Retina (tissue), 1 donor: ENCODE results near the gene LDHB.
"Not testable (repeated sequence)": the region's sequence is repeated elsewhere in the genome, so short reads cannot be mapped to it uniquely, and the experiment has no call there.

Experiments used
- DNase-seq: peaks from one replicate; pipeline ENCODE4 v3.0.0-alpha.2; 2016

LDHB gene

DNA sequence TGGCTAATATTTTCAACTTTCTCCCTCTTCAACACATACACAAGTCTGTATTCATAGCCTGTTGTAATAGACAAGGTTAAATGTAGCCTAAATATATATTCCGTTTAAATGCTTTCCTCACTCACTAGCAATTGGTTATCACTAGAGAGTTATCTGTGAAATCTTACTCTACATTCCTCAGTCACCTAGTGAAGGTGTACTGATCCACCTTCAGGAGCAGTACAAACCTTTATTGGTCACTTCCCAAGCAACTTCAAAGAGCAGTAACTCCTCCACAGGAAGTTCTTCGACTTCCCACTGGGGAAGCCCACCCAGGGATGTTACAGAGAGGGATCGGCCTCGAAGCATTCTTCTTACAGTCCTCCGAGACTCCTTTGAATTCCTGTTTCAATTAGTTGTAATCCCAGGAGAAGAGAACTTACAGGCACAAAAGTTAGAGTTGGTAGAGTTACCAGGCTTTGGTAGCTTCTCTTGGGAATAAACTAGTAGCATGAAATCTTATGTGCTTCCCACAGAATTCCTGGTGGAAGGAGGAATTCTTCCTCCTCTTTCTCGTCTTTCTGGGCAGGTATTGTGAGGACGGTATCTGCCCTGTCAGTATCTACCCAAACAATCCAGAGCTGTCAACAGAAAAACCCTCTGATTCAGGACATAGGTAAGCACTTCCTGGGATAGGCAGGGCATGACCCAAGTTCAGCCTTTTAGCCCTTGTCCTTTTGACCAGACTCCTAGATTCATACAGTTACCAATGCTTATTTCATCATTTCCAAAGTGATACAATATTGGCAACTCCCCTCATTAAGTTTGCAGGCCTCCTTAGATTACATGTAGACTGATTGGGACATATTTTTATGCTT is 53.2 kb downstream of the LDHB start, which contains the start of gene GYS2:
GYS2 (minus strand) TSS at position 603 of the 857 bp plus-strand sequence; CDS start at position 348, 255 bp downstream.
- DNase-seq: no peak

- DNase-seq: no peak
Measured at GRCh38 chr12:21602774-21603173, 54.9 kb downstream of the LDHB start.

GRCh38 chr12:21600196-21600595 is 57.4 kb downstream of the LDHB start:
- no peak for DNase-seq

DNA sequence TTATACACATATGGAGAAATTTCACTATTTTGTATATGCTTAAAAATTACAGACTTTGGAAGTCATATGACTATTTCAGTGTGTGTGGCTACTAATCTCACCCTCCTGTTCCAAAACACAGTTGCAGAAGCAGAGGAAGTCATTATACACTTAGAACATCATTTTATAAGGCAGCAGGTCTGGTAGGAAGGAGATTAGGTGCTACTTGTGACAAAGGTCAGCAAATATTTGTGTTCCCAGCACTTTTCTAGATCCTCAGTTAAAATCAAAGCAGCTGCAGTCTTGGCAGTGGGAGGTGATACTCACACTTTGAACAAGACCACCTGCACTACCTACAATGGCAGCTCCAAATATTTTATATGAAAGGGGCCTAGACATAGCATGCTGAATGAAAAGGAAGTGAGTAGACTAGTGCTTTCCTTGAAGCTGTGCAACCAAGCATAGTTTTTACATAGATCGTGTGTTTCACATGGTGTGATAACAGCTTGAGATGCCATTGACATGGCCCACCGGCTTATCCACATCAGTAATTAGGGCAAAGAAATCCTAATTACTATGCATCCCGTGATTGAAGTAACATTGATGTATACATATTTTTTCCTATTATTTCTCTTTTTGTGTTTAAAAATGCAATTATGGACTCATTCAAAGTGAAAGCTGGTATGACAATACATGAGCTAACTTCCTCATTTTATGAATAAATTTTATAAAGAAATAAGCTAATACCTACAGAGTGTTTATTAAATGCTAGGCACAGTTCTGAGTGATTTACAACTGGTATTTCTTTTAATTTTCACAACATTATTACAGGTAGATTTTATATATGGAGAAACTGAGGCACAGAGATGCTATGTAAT is 58.3 kb downstream of the LDHB start:
- DNase-seq: no peak

DNA sequence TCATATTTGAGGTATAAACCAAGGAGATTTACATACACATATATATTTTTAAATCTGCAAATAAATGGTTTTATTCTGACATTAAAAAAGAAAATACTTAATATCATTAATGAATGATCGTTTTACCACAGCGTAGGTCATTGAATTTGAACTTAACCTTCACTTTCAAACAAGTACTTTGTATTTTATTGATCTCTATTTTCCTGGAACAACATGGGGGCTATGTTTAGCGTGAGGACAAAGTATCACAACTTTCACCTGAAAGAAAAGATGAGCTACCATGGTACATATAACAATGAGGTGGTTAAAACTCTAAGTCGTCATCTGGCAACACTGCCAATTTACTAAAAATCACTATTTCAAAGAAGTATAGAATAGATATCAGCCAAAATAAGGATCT is 59.0 kb downstream of the LDHB start:
- no peak for DNase-seq

- not testable (repeated sequence) for DNase-seq
Measured at GRCh38 chr12:21595356-21595755, 62.3 kb downstream of the LDHB start.

DNA sequence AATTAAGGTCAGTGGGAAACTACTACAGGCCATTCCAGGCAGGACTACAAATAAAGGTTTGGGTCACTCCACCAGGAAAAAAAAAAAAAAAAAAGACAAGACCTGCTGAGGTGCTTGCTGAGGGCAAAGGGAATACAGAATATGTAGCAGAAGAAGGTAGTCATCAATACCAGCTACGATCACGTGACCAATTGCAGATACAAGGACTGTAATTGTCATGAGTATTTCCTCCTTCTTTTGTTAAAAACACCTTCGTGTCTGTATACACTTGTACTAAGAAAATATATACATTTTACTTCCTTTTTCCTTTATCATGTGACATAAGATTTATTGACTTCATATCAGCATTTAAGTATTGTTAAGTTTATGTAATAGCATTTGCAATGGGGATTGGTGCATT is 72.2 kb downstream of the LDHB start:
- DNase-seq: no peak
